ENCODE results near the gene NCKIPSD.

GRCh38 chr3:48642605-48643004 lies 43.1 kb downstream of the NCKIPSD start:
- no peak for TF ChIP-seq POLR2A (IDR thresholded peaks at IDR 0.05; ENCODE audit: borderline replicate concordance, extremely low read depth, insufficient read depth, insufficient read length)
- no peak for TF ChIP-seq CTCF (IDR thresholded peaks at IDR 0.05 in 2 of 3, conservative IDR thresholded peaks at IDR 0.05 in 1 of 3; ENCODE audit: borderline replicate concordance in 1 of 3, insufficient read depth in 1 of 3, low read depth in 2 of 3, low read length in 2 of 3)
